HG03439 (cell line): Measurements from ENCODE around the gene PPM1B.
"Not testable (repeated sequence)": the region's sequence is repeated elsewhere in the genome, so short reads cannot be mapped to it uniquely, and the experiment has no call there.

ENCODE experiments used
- ATAC-seq: cut with Tn5 transposase; IDR thresholded peaks from one replicate; pipeline ENCODE4 v1.9.1; 2021; ENCODE audit warnings: mild to moderate bottlenecking, moderate library complexity; ENCODE audit not compliant: unreplicated experiment

PPM1B gene

GRCh38 chr2:44195714-44196113 is 27.0 kb downstream of the PPM1B start:
- no peak for ATAC-seq

DNA sequence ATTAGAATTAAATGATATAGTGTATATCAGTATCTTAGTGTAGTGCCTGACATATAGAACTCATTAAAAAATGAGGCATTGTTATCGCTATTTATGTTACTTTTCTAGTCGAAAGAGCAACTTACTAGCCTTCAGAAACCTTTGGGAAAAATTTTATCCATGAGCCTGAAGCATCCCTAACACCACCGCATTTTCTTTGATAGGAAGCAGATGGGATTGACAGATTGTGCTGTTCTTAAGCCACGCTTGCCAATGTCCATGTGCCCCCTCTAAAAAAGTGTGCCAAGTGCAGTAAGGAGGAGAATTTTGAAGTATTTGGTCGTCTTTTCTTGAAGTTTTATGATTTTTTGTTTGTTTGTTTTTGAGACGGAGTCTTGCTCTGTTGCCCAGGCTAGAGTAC is 29.1 kb downstream of the PPM1B start:
- ATAC-seq, result no peak

- no peak for ATAC-seq
These were observed 31.3 kb downstream of the PPM1B start for GRCh38 chr2:44200011-44200410.

DNA sequence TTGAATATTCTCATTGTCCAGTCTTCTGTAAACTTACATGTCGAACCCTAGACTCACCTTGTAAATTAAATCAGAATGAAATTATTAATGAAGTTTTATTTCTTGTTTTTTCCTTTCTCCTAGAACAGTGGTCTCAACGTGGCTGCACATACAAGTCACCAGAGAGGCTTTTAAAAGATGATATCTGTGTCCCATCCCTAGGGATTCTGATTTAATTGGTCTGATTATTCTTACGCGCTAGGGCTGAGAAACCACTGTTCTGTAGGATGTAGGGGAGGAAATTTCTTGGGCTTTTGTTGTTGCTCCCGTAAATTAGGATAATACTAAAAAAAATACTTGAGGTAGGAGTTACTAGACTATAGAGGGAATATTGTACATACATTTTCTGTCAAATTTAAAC is 32.1 kb downstream of the PPM1B start:
- no peak for ATAC-seq

- ATAC-seq, result no peak
These were observed 33.0 kb downstream of the PPM1B start for GRCh38 chr2:44201648-44202165.

- no peak for ATAC-seq
These were observed 34.9 kb downstream of the PPM1B start for GRCh38 chr2:44203542-44203941.

DNA sequence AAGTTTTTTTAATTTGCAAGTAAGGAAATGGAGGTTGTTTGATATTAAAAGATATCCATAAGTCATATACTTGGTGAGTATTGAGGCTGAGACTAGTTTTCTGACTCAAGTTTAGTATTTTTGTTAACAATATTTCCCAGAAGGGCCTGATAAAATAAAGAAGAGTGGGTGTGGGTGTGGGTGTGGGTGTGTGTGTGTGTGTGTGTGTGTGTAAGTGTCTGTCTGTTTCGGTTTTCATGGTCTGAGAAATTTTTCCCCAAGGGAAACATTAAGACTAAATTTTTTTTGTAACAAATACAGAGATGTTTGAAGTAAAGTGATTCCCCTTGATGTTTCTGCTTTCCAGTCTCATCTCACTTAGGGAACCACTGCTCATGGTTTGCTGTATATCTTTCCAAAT is 36.5 kb downstream of the PPM1B start:
- ATAC-seq, result no peak

DNA sequence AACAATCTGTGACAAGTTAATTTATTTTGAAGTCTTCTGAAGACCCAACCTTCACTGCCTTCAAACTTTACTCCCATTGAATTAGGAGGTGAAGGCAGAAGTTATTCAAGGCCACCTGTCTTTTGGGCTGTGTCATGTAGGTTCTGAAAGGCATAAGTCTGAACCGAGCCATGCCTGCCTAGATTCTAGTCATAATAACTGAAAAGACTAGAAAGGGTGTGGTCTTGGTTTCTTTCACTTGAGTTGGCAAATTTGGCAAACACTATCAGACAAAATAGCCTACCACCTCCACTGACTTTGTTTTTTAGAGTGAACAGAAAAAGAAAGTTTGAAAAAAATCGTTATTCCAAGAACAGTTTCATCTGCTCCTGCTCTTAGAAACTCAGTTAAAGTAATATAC is 38.4 kb downstream of the PPM1B start:
- no peak for ATAC-seq

- not testable (repeated sequence) for ATAC-seq
These were observed 39.0 kb downstream of the PPM1B start for GRCh38 chr2:44207648-44208047.

GRCh38 chr2:44210362-44210761 is 41.7 kb downstream of the PPM1B start:
- ATAC-seq, result no peak

DNA sequence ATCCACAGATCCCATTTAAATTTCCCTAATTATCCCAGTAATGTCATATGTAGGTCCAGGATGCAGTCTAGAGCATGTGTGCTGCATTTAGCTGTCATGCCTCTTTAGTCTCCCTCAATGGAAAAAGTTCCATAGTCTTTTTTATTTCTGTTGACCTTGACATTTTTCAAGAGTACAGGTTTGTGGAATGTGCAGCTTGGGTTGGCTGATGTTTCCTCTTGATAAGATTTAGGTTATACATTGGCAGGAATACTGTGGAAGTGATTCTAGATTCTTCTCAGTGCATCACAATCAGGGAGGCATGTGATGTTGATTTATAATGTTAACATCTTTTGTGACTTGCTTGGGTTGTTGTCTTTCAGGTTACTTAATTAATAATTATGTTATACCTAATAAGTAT is 42.5 kb downstream of the PPM1B start:
- ATAC-seq, result no peak

- no peak for ATAC-seq
These were observed 43.6 kb downstream of the PPM1B start for GRCh38 chr2:44212302-44212701.

- no peak for ATAC-seq
These were observed 47.2 kb downstream of the PPM1B start for GRCh38 chr2:44215827-44216226.

GRCh38 chr2:44218771-44219170 is 50.1 kb downstream of the PPM1B start:
- ATAC-seq, result no peak

DNA sequence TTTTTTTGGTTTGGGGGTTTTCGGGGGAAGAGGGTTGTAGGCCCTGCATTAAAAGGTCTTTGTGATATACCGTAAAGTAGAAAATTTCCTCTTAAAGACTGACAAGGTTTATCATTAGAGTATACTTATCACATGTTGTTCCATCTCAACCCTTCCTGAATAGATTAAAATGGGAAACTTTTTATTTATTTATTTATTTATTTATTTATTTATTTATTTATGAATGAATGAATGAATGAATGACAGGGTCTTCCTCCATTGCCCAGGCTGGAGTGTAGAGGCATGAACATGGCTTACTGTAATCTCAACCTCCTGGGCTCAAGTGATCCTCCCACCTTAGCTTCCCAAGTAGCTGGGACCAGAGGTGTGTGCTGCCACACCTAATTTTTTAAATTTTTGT is 58.1 kb downstream of the PPM1B start:
- ATAC-seq, result no peak

GRCh38 chr2:44230378-44230777 is 61.7 kb downstream of the PPM1B start:
- ATAC-seq, result no peak

GRCh38 chr2:44233450-44234128 is 64.9 kb downstream of the PPM1B start:
- no peak for ATAC-seq

- ATAC-seq, result no peak
These were observed 68.5 kb downstream of the PPM1B start for GRCh38 chr2:44237221-44237620.

- no peak for ATAC-seq
These were observed 74.2 kb downstream of the PPM1B start for GRCh38 chr2:44242904-44243303.

- ATAC-seq, result no peak
These were observed 75.6 kb downstream of the PPM1B start for GRCh38 chr2:44244135-44244871.

- no peak for ATAC-seq
These were observed 76.6 kb downstream of the PPM1B start for GRCh38 chr2:44245083-44245861.

GRCh38 chr2:44246436-44246835 is 77.8 kb downstream of the PPM1B start:
- ATAC-seq, result no peak
